Muscle of leg (tissue), 11 donors: ENCODE data around the gene UBE3C. TPM values are rescaled to one million over a fixed set of nuclear protein-coding genes. Genes with fewer than 3 reads are reported as not detected.
"Not testable (repeated sequence)": the region's sequence is repeated elsewhere in the genome, so short reads cannot be mapped to it uniquely, and the experiment has no call there.

Experiments used
- DNase-seq: peaks from one replicate; pipeline ENCODE4 v3.0.0; 2013
- H3K27ac ChIP-seq: one replicate; pipeline ENCODE4 v1.5.1; 2013; ENCODE audit warnings: mild to moderate bottlenecking, low read length, control low read depth
- H3K27me3 ChIP-seq: one replicate; pipeline ENCODE4 v1.6.1; 2013; ENCODE audit warnings: low read length; ENCODE audit not compliant: control insufficient read depth, insufficient read depth
- H3K36me3 ChIP-seq: one replicate; pipeline ENCODE4 v1.6.1; 2013; ENCODE audit warnings: low read length; ENCODE audit not compliant: control insufficient read depth, insufficient read depth
- H3K4me1 ChIP-seq: one replicate; pipeline ENCODE4 v1.6.1; 2013; ENCODE audit warnings: low read length; ENCODE audit not compliant: control insufficient read depth, insufficient read depth
- H3K4me3 ChIP-seq: one replicate; pipeline ENCODE4 v1.5.1; 2013; ENCODE audit warnings: low read length, control low read depth
- H3K9me3 ChIP-seq: replicated peaks from 2 replicates; pipeline ENCODE4 v1.6.1; 2013; ENCODE audit warnings: low read depth, low read length; ENCODE audit not compliant: control insufficient read depth
- WGBS: methylation state at CpG from one replicate; pipeline ENCODE4 v1.1.5; 2013; ENCODE audit warnings: missing lambda C conversion rate; ENCODE audit not compliant: insufficient coverage; 5-methylcytosine and 5-hydroxymethylcytosine counted together
- polyA plus RNA-seq, 8 donors: library from polyadenylated mRNA; unstranded; fragments of 120-200 nt; gene quantifications; one replicate each; pipeline versions ENCODE4 v1.2.1 to v1.2.3, GENCODE V29; 2013; ENCODE audit warnings: inconsistent platforms in 1 of 8, low replicate concordance in 1 of 8; ENCODE audit not compliant: insufficient read length in 8 of 8, insufficient read depth in 1 of 8
- total RNA-seq: library from RNA; stranded (reverse); fragments of 120-200 nt; gene quantifications from one replicate; pipeline ENCODE4 v1.2.4, GENCODE V29; 2013

Gene UBE3C
- total and polyA plus RNA-seq, 9 donors = 29.7 to 39.9 (median 33.4) TPM

DNA sequence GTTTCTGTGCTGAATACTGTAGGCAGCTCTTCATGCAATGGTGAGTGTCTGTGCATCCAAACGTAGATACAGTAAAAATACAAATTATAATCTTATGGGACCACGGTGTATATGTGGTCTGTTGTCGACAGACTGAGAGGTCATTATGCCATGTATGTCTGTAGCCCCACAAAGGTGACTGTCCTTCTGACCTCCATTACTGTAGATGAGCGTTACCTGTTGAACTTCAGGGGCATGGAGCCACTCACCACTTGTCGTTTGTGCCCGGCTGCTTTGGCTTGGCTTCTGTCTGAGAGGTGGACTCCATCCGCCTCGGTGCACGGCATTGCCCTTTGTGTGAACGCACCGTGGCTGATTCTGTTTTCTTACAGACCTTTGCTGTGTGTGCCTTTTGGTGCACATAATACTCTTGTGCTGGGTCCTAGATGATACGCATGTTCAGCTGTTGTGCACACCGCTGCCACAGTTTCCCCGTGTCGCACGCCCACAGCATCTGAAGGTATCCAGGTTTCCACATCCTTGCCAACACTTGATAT lies 2.9 kb downstream of the UBE3C start:
- H3K4me1 ChIP-seq = peaks cover 22% of the 10 kb centered on the region
- WGBS = 93% methylated on average over 9 of the region's 16 CpGs
- H3K27me3 ChIP-seq = no peaks in the 10 kb centered on the region
- H3K27ac ChIP-seq = no peak overlapping the region
- no peak overlapping the region for H3K4me3 ChIP-seq
- H3K9me3 ChIP-seq = peaks cover 3% of the 10 kb centered on the region
- H3K36me3 ChIP-seq = peaks cover 36% of the 10 kb centered on the region
- no peak for DNase-seq

DNA sequence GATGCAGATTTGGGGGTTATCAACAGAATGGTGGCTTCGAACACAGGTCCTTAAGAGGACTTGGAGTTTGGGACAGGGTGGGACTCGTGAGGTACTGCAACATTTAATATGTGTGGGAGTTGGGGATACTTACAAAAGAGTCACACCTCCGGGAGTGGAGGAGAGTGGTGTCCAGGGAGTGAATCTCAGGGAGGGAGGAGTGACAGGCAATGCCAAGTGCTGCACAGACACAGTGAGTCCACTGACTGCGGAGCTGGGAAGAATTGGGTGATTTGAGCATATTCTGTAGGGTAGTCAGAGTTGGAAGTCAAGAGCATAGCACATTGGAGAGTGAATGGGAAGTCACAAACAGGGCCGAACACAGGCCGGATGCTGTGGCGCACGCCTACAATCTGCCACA lies 5.1 kb downstream of the UBE3C start:
- WGBS = 83% methylated on average over 8 of the region's 8 CpGs
- H3K4me3 ChIP-seq = no peak overlapping the region
- H3K27ac ChIP-seq = no peak overlapping the region
- H3K4me1 ChIP-seq = peaks cover 22% of the 10 kb centered on the region
- peaks cover 36% of the 10 kb centered on the region for H3K36me3 ChIP-seq
- no peak for DNase-seq
- peaks cover 3% of the 10 kb centered on the region for H3K9me3 ChIP-seq
- H3K27me3 ChIP-seq = no peaks in the 10 kb centered on the region

DNA sequence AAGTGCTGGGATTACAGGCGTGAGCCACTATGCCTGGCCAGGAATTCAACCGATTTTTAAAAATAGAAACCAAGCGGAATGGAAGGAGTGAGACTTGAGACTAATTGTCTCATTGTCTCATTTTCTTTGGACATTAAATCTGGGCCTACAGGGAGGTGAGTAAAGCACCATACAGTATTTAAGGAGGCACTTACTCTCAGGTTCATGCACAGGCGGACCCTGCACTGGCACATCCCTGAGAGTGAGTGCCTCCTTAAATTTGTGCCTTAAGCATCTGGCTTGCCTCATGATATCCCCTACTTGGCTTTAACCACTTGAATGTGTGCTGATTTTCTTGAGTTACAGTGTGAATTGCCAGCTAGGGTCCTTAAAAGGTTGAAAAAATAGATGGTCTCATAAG lies 10.6 kb downstream of the UBE3C start:
- H3K4me3 ChIP-seq = no peak overlapping the region
- peaks cover 3% of the 10 kb centered on the region for H3K9me3 ChIP-seq
- no peak overlapping the region for H3K27ac ChIP-seq
- no peak for DNase-seq
- 100% methylated on average over 1 of the region's 4 CpGs for WGBS
- no peaks in the 10 kb centered on the region for H3K27me3 ChIP-seq
- peaks cover 8% of the 10 kb centered on the region for H3K4me1 ChIP-seq
- peaks cover 9% of the 10 kb centered on the region for H3K36me3 ChIP-seq

DNA sequence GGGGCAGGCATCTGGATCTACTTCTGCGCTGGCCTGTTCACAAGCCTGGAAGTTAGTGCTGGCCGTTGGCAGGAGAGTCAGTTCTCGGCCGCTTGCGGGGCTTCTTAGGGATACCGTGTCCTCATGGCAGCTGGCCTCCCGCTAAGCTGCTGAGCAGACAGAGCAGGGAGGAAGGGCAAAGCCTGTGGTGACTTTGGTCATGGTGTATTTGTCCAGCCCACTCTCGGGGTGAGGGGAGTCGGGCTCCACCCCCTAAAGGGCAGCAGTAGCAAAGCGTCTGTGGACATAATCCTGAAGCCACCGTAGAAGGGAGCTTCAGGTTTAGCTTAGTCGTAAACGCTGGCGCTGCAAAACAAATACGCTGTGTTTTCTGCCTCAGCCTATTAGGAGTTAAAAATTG lies 12.2 kb downstream of the UBE3C start:
- Histone ChIP-seq H3K36me3 (peaks cover 3% of the 10 kb centered on the region), H3K4me3 (no peak overlapping the region), H3K9me3 (peaks cover 3% of the 10 kb centered on the region), H3K27me3 (no peaks in the 10 kb centered on the region), H3K4me1 (peaks cover 8% of the 10 kb centered on the region), H3K27ac (no peak overlapping the region)
- 9% methylated on average over 10 of the region's 15 CpGs for WGBS
- DNase-seq = peak; percentile 68

DNA sequence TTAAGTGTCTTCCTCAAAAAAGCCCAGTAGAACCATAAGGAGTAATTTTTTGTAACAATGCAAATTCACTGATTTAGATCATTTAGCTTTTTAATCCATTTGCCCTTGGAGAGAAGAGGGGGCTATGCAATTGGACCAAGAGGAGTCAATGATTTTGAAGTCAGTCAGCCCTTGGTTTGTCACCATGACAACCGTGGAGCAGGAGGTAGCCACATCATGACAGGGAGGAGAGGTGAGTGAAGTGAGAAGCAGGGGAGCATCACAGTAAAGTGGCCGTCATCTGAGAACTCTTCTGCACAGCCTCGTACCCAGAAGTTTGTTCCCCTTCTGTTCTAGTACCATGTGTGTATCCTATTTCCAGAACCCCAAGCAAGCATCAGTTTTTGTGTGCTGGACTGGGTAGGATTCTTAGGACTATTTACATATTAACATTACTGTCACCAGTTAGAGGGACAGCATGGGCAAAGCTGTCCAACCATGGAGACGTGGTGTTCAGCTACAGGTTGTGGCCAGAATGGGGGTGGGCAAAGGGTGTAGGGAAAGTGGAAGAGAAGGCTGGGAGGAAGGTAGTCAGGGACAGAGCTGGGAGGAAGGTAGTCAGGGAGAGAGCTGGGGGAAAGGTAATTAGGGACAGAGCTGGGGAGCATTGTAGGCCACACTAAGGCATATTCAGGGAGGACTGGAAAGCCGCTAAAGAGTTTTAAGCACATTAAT lies 13.1 kb downstream of the UBE3C start:
- Histone ChIP-seq H3K27me3 (no peaks in the 10 kb centered on the region), H3K36me3 (peaks cover 3% of the 10 kb centered on the region), H3K9me3 (no peaks in the 10 kb centered on the region), H3K4me3 (no peak overlapping the region), H3K27ac (no peak overlapping the region), H3K4me1 (peaks cover 8% of the 10 kb centered on the region)
- DNase-seq = no peak
- WGBS = 85% methylated on average over 3 of the region's 5 CpGs

DNA sequence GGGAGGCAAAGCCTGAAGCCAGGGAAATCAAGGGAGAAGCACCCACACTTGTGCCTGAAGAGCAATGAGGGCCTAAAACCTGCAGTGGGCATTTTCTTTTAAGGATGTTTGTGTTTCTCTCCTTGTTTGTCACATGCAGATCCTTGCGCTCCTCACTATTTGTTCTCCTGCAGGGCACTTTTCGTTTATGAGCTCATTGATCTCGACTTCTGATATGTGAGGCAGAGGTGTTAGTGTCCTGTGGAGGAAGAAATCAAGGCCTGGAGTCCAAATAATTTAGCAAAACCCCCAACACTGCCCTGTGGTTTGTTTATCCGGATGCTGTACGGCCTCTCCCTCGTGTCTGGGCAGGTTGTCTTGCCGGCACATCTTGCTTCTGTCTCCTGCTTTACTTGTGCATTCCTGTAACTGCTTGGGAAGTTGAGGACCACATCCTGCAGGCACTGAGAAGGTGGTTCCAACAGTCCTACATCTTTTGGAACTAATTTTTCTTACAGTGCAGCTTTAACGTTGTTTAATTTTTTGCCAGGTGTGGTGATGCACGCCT lies 13.7 kb downstream of the UBE3C start:
- DNase-seq = no peak
- H3K27me3 ChIP-seq = no peaks in the 10 kb centered on the region
- WGBS = 88% methylated on average over 4 of the region's 9 CpGs
- peaks cover 3% of the 10 kb centered on the region for H3K36me3 ChIP-seq
- H3K9me3 ChIP-seq = no peaks in the 10 kb centered on the region
- peaks cover 8% of the 10 kb centered on the region for H3K4me1 ChIP-seq
- H3K4me3 ChIP-seq = no peak overlapping the region
- H3K27ac ChIP-seq = no peak overlapping the region

DNA sequence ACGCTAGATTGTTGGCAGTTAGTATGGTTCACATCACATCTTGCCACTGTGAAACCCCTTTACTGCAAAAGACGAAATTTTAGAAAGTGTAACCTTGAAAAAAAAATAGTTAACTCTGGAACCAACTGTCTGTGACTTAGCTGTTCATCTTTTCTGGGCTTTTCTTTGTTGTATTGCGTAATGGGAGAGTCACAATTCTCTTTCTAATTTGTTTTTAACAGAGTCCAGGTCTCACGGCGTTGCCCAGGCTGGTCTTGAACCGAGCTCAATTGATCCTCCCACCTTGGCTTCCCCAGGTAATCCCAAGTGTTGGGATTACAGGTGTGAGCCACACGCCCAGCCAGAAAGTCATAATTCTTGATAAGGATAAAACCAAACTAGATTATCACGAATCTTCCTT lies 14.5 kb downstream of the UBE3C start:
- H3K36me3 ChIP-seq = peaks cover 3% of the 10 kb centered on the region
- 85% methylated on average over 3 of the region's 8 CpGs for WGBS
- no peak overlapping the region for H3K4me3 ChIP-seq
- H3K27me3 ChIP-seq = no peaks in the 10 kb centered on the region
- peaks cover 8% of the 10 kb centered on the region for H3K4me1 ChIP-seq
- DNase-seq = no peak
- H3K27ac ChIP-seq = no peak overlapping the region
- H3K9me3 ChIP-seq = no peaks in the 10 kb centered on the region

DNA sequence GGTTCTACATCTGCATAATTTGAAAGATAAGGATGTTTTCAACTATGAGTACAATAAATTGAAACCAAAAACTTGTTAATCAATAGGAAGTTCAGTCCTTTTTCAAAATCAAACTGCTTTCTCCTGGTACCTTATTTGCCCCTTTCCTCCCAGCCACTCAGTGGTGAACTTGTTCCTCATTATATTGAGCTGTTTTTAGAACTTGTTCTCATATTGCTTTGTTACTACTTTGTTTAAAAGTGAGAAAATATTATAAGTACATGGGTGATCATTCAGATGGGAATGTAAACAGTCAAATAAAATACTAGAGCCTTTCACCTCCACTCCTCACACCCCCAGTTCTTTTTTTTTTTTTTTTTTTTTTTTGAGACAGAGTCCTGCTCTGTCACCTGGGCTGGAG lies 17.2 kb downstream of the UBE3C start:
- DNase-seq = no peak
- H3K27me3 ChIP-seq = no peaks in the 10 kb centered on the region
- peaks cover under 1% of the 10 kb centered on the region for H3K4me1 ChIP-seq
- no peak overlapping the region for H3K27ac ChIP-seq
- H3K9me3 ChIP-seq = no peaks in the 10 kb centered on the region
- no peak overlapping the region for H3K4me3 ChIP-seq
- H3K36me3 ChIP-seq = peaks cover 3% of the 10 kb centered on the region

DNA sequence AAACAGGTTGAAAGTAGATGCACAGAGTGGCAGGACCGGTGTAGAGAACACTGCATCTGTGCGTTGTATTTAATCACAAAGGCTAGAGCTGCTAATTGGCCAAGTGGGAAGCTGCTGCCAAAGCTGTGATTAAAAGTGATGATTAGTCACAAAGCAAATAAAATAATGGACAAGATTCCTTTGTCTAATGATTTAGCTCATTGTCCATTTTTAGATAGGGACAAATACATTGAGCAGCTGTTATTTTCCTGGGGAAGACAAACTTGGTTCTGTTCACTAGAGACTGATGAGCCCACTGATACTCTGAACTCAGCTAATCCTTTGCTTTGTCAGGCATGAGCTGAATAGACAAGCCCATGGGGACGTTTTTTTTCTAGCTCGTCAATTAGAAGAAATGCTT lies 19.7 kb downstream of the UBE3C start:
- H3K27ac ChIP-seq = no peak overlapping the region
- 100% methylated on average over 2 of the region's 4 CpGs for WGBS

DNA sequence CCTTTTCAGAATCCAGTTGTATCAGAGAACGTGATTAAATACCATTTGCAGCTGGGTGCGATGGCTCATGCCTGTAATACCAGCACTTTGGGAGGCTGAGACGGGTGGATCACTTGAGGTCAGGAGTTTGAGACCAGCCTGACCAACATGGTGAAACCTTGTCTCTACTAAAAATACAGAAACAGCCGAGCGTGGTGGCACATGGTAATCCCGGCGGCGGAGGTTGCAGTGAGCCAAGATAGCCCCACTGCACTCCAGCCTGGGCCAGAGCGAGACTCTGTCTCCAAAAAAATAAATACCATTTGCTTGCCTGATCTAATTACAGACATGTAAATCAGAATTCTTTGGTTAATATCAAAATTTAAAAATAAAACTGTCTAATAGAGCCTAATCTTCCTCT lies 20.8 kb downstream of the UBE3C start:
- 100% methylated on average over 2 of the region's 9 CpGs for WGBS
- H3K27ac ChIP-seq = not testable (repeated sequence)

More for the DNA sequence above, 19.7 kb downstream of the UBE3C start:
- Histone ChIP-seq H3K4me3 (no peak overlapping the region), H3K36me3 (no peaks in the 10 kb centered on the region), H3K4me1 (no peaks in the 10 kb centered on the region), H3K27me3 (no peaks in the 10 kb centered on the region), H3K9me3 (no peaks in the 10 kb centered on the region)
- DNase-seq = no peak

More for the DNA sequence above, 20.8 kb downstream of the UBE3C start:
- not testable (repeated sequence) for H3K27me3 ChIP-seq, H3K4me3 ChIP-seq, H3K9me3 ChIP-seq, H3K36me3 ChIP-seq, H3K4me1 ChIP-seq, DNase-seq
